ENCODE measurements around the gene ATRIP.

ATRIP gene

GRCh38 chr3:48474619-48475018 is 28.1 kb downstream of the ATRIP start:
- 64% methylated on average over 4 of the region's 4 CpGs for WGBS
- H3K4me3 ChIP-seq (ENCODE audit: insufficient read depth in 1 of 2, low read depth in 1 of 2, low read length in 2 of 2), result no peak overlapping the region

GRCh38 chr3:48475188-48475587 is 28.7 kb downstream of the ATRIP start:
- Histone ChIP-seq H3K18ac (ENCODE audit: low read depth in 1 of 2, low read length in 2 of 2) (no peak overlapping the region), H4K8ac (ENCODE audit: low read length) (no peak overlapping the region), H3K27me3 (ENCODE audit: control insufficient read depth in 1 of 2, insufficient read depth in 1 of 2, low read length in 2 of 2) (no peaks in the 10 kb centered on the region), H3K4ac (ENCODE audit: low read depth in 1 of 2, low read length in 2 of 2) (no peak overlapping the region), H3K79me1 (replicated peaks; ENCODE audit: low read length, poor library complexity, severe bottlenecking) (peaks cover 4% of the 10 kb centered on the region), H3K27ac (ENCODE audit: low read length, poor library complexity, severe bottlenecking) (no peak overlapping the region), H3K4me2 (ENCODE audit: low read length, poor library complexity, severe bottlenecking) (no peak overlapping the region), H3K23ac (ENCODE audit: low read length in 2 of 2) (no peak overlapping the region), H3K9me3 (ENCODE audit: control insufficient read depth, low read length) (no peaks in the 10 kb centered on the region), H4K91ac (ENCODE audit: low read length) (no peak overlapping the region), H3K4me3 (ENCODE audit: insufficient read depth in 1 of 2, low read depth in 1 of 2, low read length in 2 of 2) (no peak overlapping the region), H2BK12ac (ENCODE audit: low read length in 2 of 2) (peak overlapping the region in 1 of 2 experiments; percentile 42), H3K14ac (ENCODE audit: low read length in 2 of 2) (no peak overlapping the region), H2BK120ac (ENCODE audit: low read depth, low read length) (no peak overlapping the region), H2BK5ac (ENCODE audit: low read depth, low read length, poor library complexity, severe bottlenecking) (no peak overlapping the region), H2AFZ (ENCODE audit: low read depth, low read length) (no peak overlapping the region), H2AK5ac (ENCODE audit: low read length, severe bottlenecking) (no peak overlapping the region), H3K9ac (ENCODE audit: low read length) (no peak overlapping the region), H3K4me1 (ENCODE audit: control insufficient read depth, insufficient read depth, low read depth, low read length) (peaks cover 18% of the 10 kb centered on the region), H3K36me3 (ENCODE audit: control insufficient read depth in 1 of 2, insufficient read depth in 2 of 2, low read depth in 1 of 2, low read length in 2 of 2) (peaks cover 12 to 41% of the 10 kb centered on the region in 2 experiments), H2BK15ac (ENCODE audit: low read depth, poor library complexity, severe bottlenecking) (no peak overlapping the region)
- WGBS, result 81% methylated on average over 11 of the region's 11 CpGs
- DNase-seq, result no peak

More at GRCh38 chr3:48474619-48475018, 28.1 kb downstream of the ATRIP start:
- Histone ChIP-seq H2BK12ac (ENCODE audit: low read length in 2 of 2) (no peak overlapping the region), H3K9me3 (ENCODE audit: control insufficient read depth, low read length) (no peaks in the 10 kb centered on the region), H2BK120ac (ENCODE audit: low read depth, low read length) (no peak overlapping the region), H2AFZ (ENCODE audit: low read depth, low read length) (no peak overlapping the region), H3K79me1 (replicated peaks; ENCODE audit: low read length, poor library complexity, severe bottlenecking) (peaks cover 4% of the 10 kb centered on the region), H2AK5ac (ENCODE audit: low read length, severe bottlenecking) (no peak overlapping the region), H2BK15ac (ENCODE audit: low read depth, poor library complexity, severe bottlenecking) (no peak overlapping the region), H3K36me3 (ENCODE audit: control insufficient read depth in 1 of 2, insufficient read depth in 2 of 2, low read depth in 1 of 2, low read length in 2 of 2) (peaks cover 18 to 47% of the 10 kb centered on the region in 2 experiments), H3K27me3 (ENCODE audit: control insufficient read depth in 1 of 2, insufficient read depth in 1 of 2, low read length in 2 of 2) (no peaks in the 10 kb centered on the region), H3K18ac (ENCODE audit: low read depth in 1 of 2, low read length in 2 of 2) (no peak overlapping the region), H4K91ac (ENCODE audit: low read length) (no peak overlapping the region), H4K8ac (ENCODE audit: low read length) (no peak overlapping the region), H3K27ac (ENCODE audit: low read length, poor library complexity, severe bottlenecking) (no peak overlapping the region), H3K23ac (ENCODE audit: low read length in 2 of 2) (no peak overlapping the region), H2BK5ac (ENCODE audit: low read depth, low read length, poor library complexity, severe bottlenecking) (no peak overlapping the region), H3K4ac (ENCODE audit: low read depth in 1 of 2, low read length in 2 of 2) (no peak overlapping the region), H3K14ac (ENCODE audit: low read length in 2 of 2) (no peak overlapping the region), H3K4me1 (ENCODE audit: control insufficient read depth, insufficient read depth, low read depth, low read length) (peaks cover 20% of the 10 kb centered on the region), H3K4me2 (ENCODE audit: low read length, poor library complexity, severe bottlenecking) (no peak overlapping the region), H3K9ac (ENCODE audit: low read length) (no peak overlapping the region)
- no peak for DNase-seq

- no peak overlapping the region for H3K18ac ChIP-seq (ENCODE audit: low read depth in 1 of 2, low read length in 2 of 2)
- H2BK5ac ChIP-seq (ENCODE audit: low read depth, low read length, poor library complexity, severe bottlenecking), result no peak overlapping the region
- no peaks in the 10 kb centered on the region for H3K9me3 ChIP-seq (ENCODE audit: control insufficient read depth, low read length)
- H2AFZ ChIP-seq (ENCODE audit: low read depth, low read length), result no peak overlapping the region
- 94% methylated on average over 9 of the region's 9 CpGs for WGBS
- H3K14ac ChIP-seq (ENCODE audit: low read length in 2 of 2), result no peak overlapping the region
- no peak overlapping the region for H2BK120ac ChIP-seq (ENCODE audit: low read depth, low read length)
- H4K8ac ChIP-seq (ENCODE audit: low read length), result no peak overlapping the region
- no peak overlapping the region for H3K4me3 ChIP-seq (ENCODE audit: insufficient read depth in 1 of 2, low read depth in 1 of 2, low read length in 2 of 2)
- no peaks in the 10 kb centered on the region for H3K27me3 ChIP-seq (ENCODE audit: control insufficient read depth in 1 of 2, insufficient read depth in 1 of 2, low read length in 2 of 2)
- peaks cover 13% of the 10 kb centered on the region for H3K4me1 ChIP-seq (ENCODE audit: control insufficient read depth, insufficient read depth, low read depth, low read length)
- no peak overlapping the region for H4K91ac ChIP-seq (ENCODE audit: low read length)
- H3K9ac ChIP-seq (ENCODE audit: low read length), result no peak overlapping the region
- peak overlapping the region in 1 of 2 experiments; percentile 10 for H3K23ac ChIP-seq (ENCODE audit: low read length in 2 of 2)
- no peak overlapping the region for H3K27ac ChIP-seq (ENCODE audit: low read length, poor library complexity, severe bottlenecking)
- no peak overlapping the region for H2BK15ac ChIP-seq (ENCODE audit: low read depth, poor library complexity, severe bottlenecking)
- no peak overlapping the region for H2BK12ac ChIP-seq (ENCODE audit: low read length in 2 of 2)
- no peak overlapping the region for H2AK5ac ChIP-seq (ENCODE audit: low read length, severe bottlenecking)
- no peak overlapping the region for H3K4me2 ChIP-seq (ENCODE audit: low read length, poor library complexity, severe bottlenecking)
- H3K79me1 ChIP-seq (replicated peaks; ENCODE audit: low read length, poor library complexity, severe bottlenecking), result peaks cover 4% of the 10 kb centered on the region
- H3K4ac ChIP-seq (ENCODE audit: low read depth in 1 of 2, low read length in 2 of 2), result no peak overlapping the region
- DNase-seq, result no peak
- peaks cover 9 to 37% of the 10 kb centered on the region in 2 experiments for H3K36me3 ChIP-seq (ENCODE audit: control insufficient read depth in 1 of 2, insufficient read depth in 2 of 2, low read depth in 1 of 2, low read length in 2 of 2)
Measured at GRCh38 chr3:48476426-48477053, 30.0 kb downstream of the ATRIP start.

- no peak overlapping the region for H4K91ac ChIP-seq (ENCODE audit: low read length)
- H3K14ac ChIP-seq (ENCODE audit: low read length in 2 of 2), result no peak overlapping the region
- no peaks in the 10 kb centered on the region for H3K9me3 ChIP-seq (ENCODE audit: control insufficient read depth, low read length)
- no peak overlapping the region for H2AK5ac ChIP-seq (ENCODE audit: low read length, severe bottlenecking)
- no peak overlapping the region for H2BK5ac ChIP-seq (ENCODE audit: low read depth, low read length, poor library complexity, severe bottlenecking)
- H2BK12ac ChIP-seq (ENCODE audit: low read length in 2 of 2), result no peak overlapping the region
- no peak overlapping the region for H2BK15ac ChIP-seq (ENCODE audit: low read depth, poor library complexity, severe bottlenecking)
- no peak overlapping the region for H3K23ac ChIP-seq (ENCODE audit: low read length in 2 of 2)
- peaks cover 10% of the 10 kb centered on the region for H3K4me1 ChIP-seq (ENCODE audit: control insufficient read depth, insufficient read depth, low read depth, low read length)
- peaks cover 4% of the 10 kb centered on the region for H3K79me1 ChIP-seq (replicated peaks; ENCODE audit: low read length, poor library complexity, severe bottlenecking)
- no peaks in the 10 kb centered on the region for H3K27me3 ChIP-seq (ENCODE audit: control insufficient read depth in 1 of 2, insufficient read depth in 1 of 2, low read length in 2 of 2)
- no peak overlapping the region for H2AFZ ChIP-seq (ENCODE audit: low read depth, low read length)
- no peak overlapping the region for H3K4ac ChIP-seq (ENCODE audit: low read depth in 1 of 2, low read length in 2 of 2)
- no peak overlapping the region for H4K8ac ChIP-seq (ENCODE audit: low read length)
- no peak overlapping the region for H3K4me2 ChIP-seq (ENCODE audit: low read length, poor library complexity, severe bottlenecking)
- no peak overlapping the region for H3K27ac ChIP-seq (ENCODE audit: low read length, poor library complexity, severe bottlenecking)
- peaks cover 9 to 37% of the 10 kb centered on the region in 2 experiments for H3K36me3 ChIP-seq (ENCODE audit: control insufficient read depth in 1 of 2, insufficient read depth in 2 of 2, low read depth in 1 of 2, low read length in 2 of 2)
- no peak overlapping the region for H3K9ac ChIP-seq (ENCODE audit: low read length)
- H3K18ac ChIP-seq (ENCODE audit: low read depth in 1 of 2, low read length in 2 of 2), result no peak overlapping the region
- H3K4me3 ChIP-seq (ENCODE audit: insufficient read depth in 1 of 2, low read depth in 1 of 2, low read length in 2 of 2), result no peak overlapping the region
- WGBS, result 94% methylated on average over 8 of the region's 9 CpGs
- H2BK120ac ChIP-seq (ENCODE audit: low read depth, low read length), result no peak overlapping the region
- DNase-seq, result no peak
Measured at GRCh38 chr3:48477959-48478520, 31.5 kb downstream of the ATRIP start.
